GM19193 (cell line): ENCODE data around the gene NOVA2.

Source experiments
- POLR2A ChIP-seq: IDR thresholded peaks from 4 replicates; pipeline ENCODE4 v1.6.1; 2011; ENCODE audit not compliant: insufficient read depth, insufficient read length; ENCODE audit errors: extremely low read depth

Gene NOVA2

DNA sequence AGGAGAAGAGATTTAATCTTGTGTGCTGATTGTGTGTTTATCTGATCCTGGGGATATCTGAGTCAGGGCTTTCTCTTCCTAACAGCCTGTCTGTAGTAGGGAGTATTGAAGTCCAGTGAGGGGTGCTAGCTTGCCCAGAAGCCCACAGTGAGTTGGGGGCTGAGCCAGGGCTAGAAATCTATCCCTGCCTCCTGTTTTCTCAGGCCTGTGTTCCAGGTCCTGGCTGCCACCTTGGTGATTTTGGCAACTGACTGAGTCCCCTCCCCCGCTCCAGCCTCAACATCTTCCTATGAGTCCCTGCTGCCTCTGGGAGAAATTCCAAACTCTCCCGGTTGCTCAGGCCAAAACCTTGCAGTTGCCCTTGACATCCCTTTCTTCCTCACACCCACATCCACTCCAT is 7.7 kb upstream of the NOVA2 start:
- TF ChIP-seq POLR2A = no peak

DNA sequence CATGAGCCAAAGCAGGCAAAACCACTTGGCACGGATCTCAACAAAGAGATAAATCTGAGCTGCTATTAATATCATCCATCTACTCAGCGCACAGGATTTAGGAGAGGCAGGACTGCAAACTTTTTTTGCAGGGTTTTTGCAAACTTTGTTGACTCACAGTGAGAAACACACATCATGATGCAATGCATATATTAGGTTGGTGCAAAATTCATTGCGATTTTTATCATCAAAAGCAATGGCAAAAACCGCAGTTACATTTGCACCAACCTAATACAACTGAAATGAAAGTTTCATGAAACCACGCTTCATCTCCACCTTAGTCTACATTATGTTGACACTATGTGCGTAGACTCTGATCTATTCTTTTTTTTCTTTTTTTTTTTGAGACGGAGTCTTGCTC is 4.5 kb upstream of the NOVA2 start:
- TF ChIP-seq POLR2A = no peak

- no peak for TF ChIP-seq POLR2A
Measured at GRCh38 chr19:45976178-45976577, 2.5 kb upstream of the NOVA2 start.

- TF ChIP-seq POLR2A = no peak
Measured at GRCh38 chr19:45975306-45976070, 1.8 kb upstream of the NOVA2 start.

DNA sequence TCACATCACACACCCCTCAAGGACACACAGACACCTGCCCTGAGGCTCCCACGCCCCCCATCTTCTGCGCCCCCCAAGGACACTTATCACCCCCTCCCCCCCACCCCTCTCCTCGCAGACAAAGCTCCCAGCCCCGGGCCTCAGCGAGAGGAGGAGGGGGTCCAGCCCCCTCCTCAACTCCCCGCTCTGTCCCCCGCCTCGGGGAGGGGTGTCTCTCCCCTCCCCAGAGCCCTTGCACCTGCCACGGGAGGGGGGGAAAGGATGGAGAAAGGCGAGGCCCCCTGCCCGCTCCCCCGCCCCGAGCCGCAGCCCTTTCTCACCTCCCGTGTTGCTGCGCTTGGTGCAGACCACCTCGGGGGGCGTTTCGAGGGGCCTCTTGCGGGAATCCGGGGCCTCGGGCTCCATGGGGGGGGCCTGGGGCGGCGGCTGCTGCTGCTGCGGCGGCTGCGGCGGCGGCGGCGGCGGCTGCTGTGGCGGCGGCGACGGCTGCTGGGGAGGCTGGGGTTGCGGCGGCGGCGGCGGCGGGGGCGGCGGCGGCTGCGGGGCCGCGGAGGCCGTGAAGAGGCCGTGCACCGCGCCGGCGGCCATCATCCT is 621 bp downstream of the NOVA2 start:
- no peak for TF ChIP-seq POLR2A

GRCh38 chr19:45972081-45972946 is 1.4 kb downstream of the NOVA2 start:
- TF ChIP-seq POLR2A = no peak

DNA sequence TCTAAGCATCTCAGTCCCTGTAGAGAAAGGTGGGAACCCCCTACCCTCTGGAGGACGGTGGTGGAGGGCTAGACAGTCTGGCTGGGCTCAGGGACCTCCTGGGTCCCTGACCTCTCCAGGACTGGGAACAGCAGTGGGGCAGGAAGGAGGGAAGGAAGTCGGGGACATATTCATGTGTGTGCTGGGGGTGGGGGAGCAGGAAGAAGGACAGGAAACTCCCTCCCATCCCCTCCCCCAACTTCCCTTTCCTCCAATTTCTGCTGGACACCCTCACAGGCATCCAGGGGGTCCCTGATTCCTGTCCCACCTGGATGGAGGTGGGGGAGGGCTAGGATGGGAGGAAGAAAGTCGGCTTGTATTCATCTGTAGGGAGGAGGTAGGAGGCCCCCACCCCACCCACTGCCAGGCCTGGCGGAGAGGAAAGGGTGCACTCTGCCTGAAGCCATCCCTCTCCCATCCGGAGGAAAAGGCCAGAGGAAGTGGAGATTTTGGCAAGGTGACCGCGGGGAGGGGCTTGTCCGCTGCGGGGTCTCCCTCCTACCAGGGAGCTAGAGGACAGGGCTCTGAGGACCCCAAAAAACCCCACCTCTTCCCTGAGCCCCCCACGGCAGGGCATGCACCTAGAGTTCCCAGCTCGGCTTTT is 2.3 kb downstream of the NOVA2 start:
- TF ChIP-seq POLR2A = no peak

DNA sequence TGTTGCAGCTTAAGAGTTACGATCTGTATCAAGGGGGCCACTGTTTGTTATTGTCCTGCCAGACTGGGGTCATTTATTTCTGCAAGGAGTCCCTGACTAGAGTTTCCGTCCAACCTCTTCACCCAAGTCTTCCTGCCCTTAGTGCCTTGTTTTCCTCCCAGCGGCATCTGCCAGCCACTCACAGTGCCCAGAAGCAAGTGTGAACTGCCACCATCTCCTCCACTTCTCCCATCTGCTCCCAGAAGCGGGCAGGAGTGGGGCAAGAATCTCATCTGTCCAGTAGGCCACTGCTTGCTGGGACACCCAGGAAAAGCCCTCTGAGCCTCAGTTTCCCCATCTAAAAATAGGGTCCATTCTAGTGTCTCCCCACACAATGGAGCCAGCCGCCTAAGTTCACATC is 4.0 kb downstream of the NOVA2 start:
- no peak for TF ChIP-seq POLR2A

GRCh38 chr19:45968626-45969025 is 5.0 kb downstream of the NOVA2 start:
- no peak for TF ChIP-seq POLR2A

DNA sequence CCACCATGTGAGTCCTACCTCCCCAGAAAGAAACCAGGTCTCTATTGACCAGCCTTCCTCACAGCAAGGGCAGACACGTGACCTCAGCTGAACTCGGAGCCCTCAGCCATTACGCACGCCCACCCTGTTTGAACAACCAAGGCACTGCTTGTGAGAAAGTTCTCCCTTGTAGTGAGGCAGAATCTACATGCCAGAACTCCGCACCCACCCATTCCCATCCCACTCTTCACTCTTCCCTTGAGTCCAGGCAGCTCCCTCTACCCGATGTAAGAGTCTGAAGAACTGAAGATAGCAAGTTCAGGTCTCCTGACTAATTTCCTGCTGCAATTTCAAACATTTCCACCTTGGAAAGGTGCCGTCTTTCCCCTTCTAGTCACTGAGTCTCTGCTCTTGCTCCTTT is 6.4 kb downstream of the NOVA2 start:
- no peak for TF ChIP-seq POLR2A

DNA sequence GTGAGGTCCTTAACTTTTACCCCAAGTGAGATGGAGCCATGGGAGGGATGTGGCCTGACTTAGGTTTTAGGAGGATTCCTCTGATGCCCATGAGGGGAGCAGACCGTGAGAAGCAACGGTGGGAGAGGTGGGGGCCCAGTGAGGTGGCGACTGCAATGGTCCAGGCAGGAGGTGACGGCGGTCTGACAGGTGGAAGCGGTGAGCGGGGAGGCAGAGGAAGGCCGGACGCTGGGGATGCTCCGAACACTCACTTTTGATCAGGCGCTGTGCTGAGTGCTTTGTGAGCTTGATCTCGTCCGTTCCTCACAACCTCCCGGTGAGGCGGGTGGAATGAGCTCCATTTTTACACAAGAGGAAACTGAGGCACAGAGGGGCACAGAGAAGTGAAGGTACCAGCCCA is 11.6 kb downstream of the NOVA2 start:
- TF ChIP-seq POLR2A = no peak

DNA sequence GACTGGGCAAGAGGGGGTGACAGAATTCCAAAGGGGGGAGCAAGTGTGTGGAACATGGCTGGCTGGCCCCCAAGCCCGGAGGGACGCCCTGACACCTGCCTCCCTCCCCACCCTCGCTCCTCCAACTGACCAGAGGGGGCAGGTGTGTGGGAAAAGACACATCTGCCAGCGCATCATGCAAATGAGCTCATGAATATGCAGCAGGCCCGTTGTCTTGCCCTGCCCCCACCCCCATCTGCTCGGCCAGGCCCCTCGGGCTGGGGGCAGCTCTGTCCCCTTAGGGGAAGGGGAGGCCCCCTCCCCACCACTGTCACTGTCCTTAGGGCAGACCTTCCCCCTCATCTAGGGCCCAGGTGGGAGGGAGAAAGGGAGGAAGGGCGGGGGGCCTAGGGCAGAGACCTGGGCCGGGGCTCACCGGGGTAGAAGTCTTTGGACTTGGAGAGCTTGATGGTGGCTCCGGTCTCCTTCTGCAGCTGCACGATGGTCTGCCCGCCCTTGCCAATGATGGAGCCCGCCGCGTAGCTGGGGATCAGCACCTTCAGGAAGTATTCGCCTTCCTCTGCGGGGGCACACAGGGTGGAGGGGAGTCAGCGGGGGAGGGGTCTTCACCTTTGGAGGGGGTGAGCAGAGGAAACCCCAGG is 12.9 kb downstream of the NOVA2 start:
- no peak for TF ChIP-seq POLR2A

DNA sequence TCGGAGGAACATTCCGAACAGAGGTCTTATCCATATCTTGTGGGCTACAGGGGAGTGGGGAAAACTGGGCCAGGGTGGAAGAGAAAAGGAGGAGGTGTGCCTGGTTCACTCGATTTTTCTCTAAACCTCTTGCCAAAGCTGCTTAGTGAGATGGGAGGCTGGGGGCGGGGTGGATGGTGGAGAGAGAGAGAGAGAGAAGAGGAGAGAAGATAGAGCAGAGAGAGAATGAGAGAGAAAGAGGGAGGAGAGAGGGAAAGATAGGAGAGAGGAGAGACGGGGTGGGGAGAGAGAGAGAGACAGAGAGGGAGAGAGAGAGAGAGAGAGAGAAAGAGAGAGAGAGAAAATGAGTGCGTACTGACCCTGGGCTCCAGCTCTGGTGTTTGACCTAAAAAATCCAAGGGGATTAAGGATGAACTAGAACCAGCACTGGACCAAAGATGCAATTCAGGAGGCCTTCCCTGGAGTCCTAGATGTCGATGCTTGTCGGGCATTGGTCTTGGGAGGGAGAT is 14.1 kb downstream of the NOVA2 start:
- no peak for TF ChIP-seq POLR2A

GRCh38 chr19:45958769-45959516 is 14.7 kb downstream of the NOVA2 start:
- no peak for TF ChIP-seq POLR2A
